ENCODE data around the gene SIAH1. TPM values are rescaled to one million over a fixed set of nuclear protein-coding genes. Genes with fewer than 3 reads are reported as not detected.

Gene SIAH1
- total RNA-seq, 2 donors from 2014 or later: 15.2 to 16.1 TPM

DNA sequence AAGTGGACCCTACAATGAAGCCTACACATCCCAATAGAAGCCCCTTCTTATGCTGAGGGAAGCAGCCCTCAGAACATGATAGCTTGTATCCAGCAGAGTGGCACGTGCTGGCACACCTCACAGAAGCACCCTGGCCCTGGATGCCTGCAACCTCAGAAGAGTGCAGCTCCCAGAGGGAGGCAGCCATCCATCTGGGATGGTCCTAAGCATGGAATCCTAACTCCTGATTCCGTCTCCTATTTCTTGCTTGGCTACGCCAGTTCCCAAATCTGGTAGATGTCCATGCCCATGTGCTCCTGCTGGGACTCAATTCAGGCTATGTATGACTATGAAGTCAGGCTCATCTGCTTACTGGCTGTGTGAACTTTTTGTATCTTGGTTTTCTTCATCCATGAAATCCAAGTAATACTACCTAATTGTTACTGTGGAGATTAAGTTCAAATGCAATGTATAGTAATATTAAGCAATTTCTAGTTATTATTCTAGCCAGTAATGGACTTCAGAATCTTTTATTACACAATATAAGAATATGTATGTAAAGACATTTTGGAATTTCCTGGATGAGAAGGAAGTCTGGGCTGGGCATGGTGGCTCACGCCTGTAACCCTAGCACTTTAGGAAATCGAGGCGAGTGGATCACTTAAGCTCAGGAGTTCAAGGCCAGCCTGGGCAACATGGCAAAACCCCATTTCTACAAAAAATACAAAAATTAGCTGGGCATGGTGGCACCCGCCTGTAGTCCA is 32.4 kb downstream of the SIAH1 start:
- no peaks in the 10 kb centered on the region for H3K27me3 ChIP-seq
- intact Hi-C loops (cut with DNase I): loop anchor here (10.0 kb wide), 1 partner anchor 172 kb away; no protein-coding TSS in a partner anchor
- WGBS, 2 donors: 69 to 74% methylated on average over 7 of the region's 7 CpGs
- no peak for DNase-seq
- no peaks in the 10 kb centered on the region for H3K4me1 ChIP-seq
- no peaks in the 10 kb centered on the region for H3K9me3 ChIP-seq
- no peak overlapping the region for H3K27ac ChIP-seq
- TF ChIP-seq CTCF (IDR thresholded peaks at IDR 0.05): no peak
- no peak for TF ChIP-seq POLR2A (IDR thresholded peaks at IDR 0.05)
- peaks cover 12 to 13% of the 10 kb centered on the region in 2 donors for H3K36me3 ChIP-seq (replicated peaks in 1 of 2; ENCODE audit: insufficient read depth in 1 of 2, low read depth in 2 of 2)
- ATAC-seq: no peak
- H3K4me3 ChIP-seq: no peak overlapping the region

GRCh38 chr16:48350736-48351135 is 34.5 kb downstream of the SIAH1 start:
- 67 to 77% methylated on average over 3 of the region's 3 CpGs for WGBS, 2 donors
- ATAC-seq: no peak
- Histone ChIP-seq H3K27me3 (no peaks in the 10 kb centered on the region), H3K4me3 (no peak overlapping the region), H3K27ac (no peak overlapping the region), H3K4me1 (no peaks in the 10 kb centered on the region), H3K36me3 (replicated peaks in 1 of 2; ENCODE audit: insufficient read depth in 1 of 2, low read depth in 2 of 2) (peaks cover 12 to 13% of the 10 kb centered on the region in 2 donors), H3K9me3 (no peaks in the 10 kb centered on the region)
- no peak for DNase-seq
- intact Hi-C loops (cut with DNase I): loop anchor here (10.0 kb wide), 1 partner anchor 174 kb away; no protein-coding TSS in a partner anchor
- TF ChIP-seq POLR2A (IDR thresholded peaks at IDR 0.05) (no peak), CTCF (IDR thresholded peaks at IDR 0.05) (no peak)

- WGBS, 2 donors: 92 to 94% methylated on average over 4 of the region's 4 CpGs
- no peaks in the 10 kb centered on the region for H3K4me1 ChIP-seq
- no peak overlapping the region for H3K4me3 ChIP-seq
- DNase-seq: no peak
- TF ChIP-seq POLR2A (IDR thresholded peaks at IDR 0.05) (no peak), CTCF (IDR thresholded peaks at IDR 0.05) (no peak)
- intact Hi-C loops (cut with DNase I): no loop called here
- H3K27me3 ChIP-seq: no peaks in the 10 kb centered on the region
- no peak overlapping the region for H3K27ac ChIP-seq
- no peak for ATAC-seq
- H3K36me3 ChIP-seq (replicated peaks in 1 of 2; ENCODE audit: insufficient read depth in 1 of 2, low read depth in 2 of 2): peaks cover 12 to 13% of the 10 kb centered on the region in 2 donors
- H3K9me3 ChIP-seq: no peaks in the 10 kb centered on the region
Observed at GRCh38 chr16:48347980-48348379, 37.2 kb downstream of the SIAH1 start.

DNA sequence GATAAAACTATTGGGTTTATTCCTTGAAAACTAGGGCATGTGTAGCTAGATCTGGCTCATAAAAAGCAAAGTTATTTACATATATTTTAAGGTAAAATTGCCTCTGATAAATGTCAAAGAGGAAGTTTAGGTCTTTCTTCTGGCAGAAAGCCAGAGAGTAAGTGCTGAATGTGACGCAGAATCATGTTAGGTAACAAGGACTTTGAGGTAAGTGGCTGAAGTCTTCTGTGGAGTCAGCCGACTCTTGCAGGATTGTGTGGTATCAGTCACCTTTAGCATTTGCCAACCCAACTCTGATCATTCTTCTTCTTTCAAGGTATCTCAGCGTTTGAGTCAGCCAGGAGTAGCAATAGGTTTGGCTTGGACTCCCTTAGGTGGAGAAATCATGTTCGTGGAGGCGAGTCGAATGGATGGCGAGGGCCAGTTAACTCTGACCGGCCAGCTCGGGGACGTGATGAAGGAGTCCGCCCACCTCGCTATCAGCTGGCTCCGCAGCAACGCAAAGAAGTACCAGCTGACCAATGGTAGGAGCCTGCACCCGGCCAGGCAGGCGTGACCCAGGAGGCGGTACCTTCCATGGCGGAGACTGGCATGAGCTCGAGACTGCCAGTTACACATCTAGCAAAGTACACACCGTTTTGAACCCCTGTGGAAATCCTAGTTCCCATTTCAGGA is 37.9 kb downstream of the SIAH1 start:
- 91 to 95% methylated on average over 12 to 20 of the region's 20 CpGs for WGBS, 2 donors
- DNase-seq (no peak), ATAC-seq (no peak)
- Histone ChIP-seq H3K27ac (no peak overlapping the region), H3K4me1 (no peaks in the 10 kb centered on the region), H3K36me3 (replicated peaks in 1 of 2; ENCODE audit: insufficient read depth in 1 of 2, low read depth in 2 of 2) (peaks cover 8 to 12% of the 10 kb centered on the region in 2 donors), H3K27me3 (no peaks in the 10 kb centered on the region), H3K9me3 (no peaks in the 10 kb centered on the region), H3K4me3 (no peak overlapping the region)
- intact Hi-C loops (cut with DNase I): no loop called here
- TF ChIP-seq CTCF (IDR thresholded peaks at IDR 0.05): no peak
- TF ChIP-seq POLR2A (IDR thresholded peaks at IDR 0.05): no peak

Measured in body of pancreas (tissue), 4 donors.